Activated CD8-positive, alpha-beta T cell treated with anti-CD3 and anti-CD28 coated beads, Interleukin-2, amount 10 ng/mL, durations not matched to agents 7 days and 5 days (primary cell): ENCODE results near the gene ALOX12B. TPM values are rescaled to one million over a fixed set of nuclear protein-coding genes. Genes with fewer than 3 reads are reported as not detected.
A peak's percentile ranks its signal among the peaks of the same experiment; 100 is the strongest.
"Not testable (repeated sequence)": the region's sequence is repeated elsewhere in the genome, so short reads cannot be mapped to it uniquely, and the experiment has no call there.

Source experiments
- ATAC-seq: fragments of 150-1000 bp; cut with Tn5 transposase; one replicate; pipeline ENCODE4 v1.10.0; 2021; ENCODE audit warnings: moderate library complexity
- CTCF ChIA-PET: fragments of 350-600 bp; sonication (Branson Sonifier 250); formaldehyde crosslinking; loops from one replicate; lab custom pipeline; 2021; ENCODE audit warnings: antibody characterized with exemption; lab: Charles Lee
- POLR2A ChIA-PET: fragments of 350-600 bp; sonication (Branson Sonifier 250); formaldehyde crosslinking; loops from one replicate; lab custom pipeline; 2021; ENCODE audit warnings: antibody characterized with exemption; lab: Charles Lee
- DNase-seq: peaks from one replicate; pipeline ENCODE4 v3.0.0-alpha.2; 2020
- H3K27ac Mint-ChIP-seq: one replicate; pipeline ENCODE4 v1.8.0; 2021; ENCODE audit warnings: mild to moderate bottlenecking, mixed read lengths
- H3K27me3 Mint-ChIP-seq: one replicate; pipeline ENCODE4 v1.8.0; 2021; ENCODE audit warnings: low read depth, mixed read lengths
- H3K36me3 Mint-ChIP-seq: one replicate; pipeline ENCODE4 v1.8.0; 2021; ENCODE audit warnings: low read depth, mixed read lengths
- H3K4me1 Mint-ChIP-seq: one replicate; pipeline ENCODE4 v1.8.0; 2021; ENCODE audit warnings: low read depth, mixed read lengths
- H3K4me3 Mint-ChIP-seq: one replicate; pipeline ENCODE4 v1.8.0; 2021; ENCODE audit warnings: mild to moderate bottlenecking, mixed read lengths
- H3K9me3 Mint-ChIP-seq: one replicate; pipeline ENCODE4 v1.8.0; 2022; ENCODE audit warnings: mixed read lengths; ENCODE audit not compliant: insufficient read depth
- microRNA-seq: library from miRNA; unstranded; fragments of <30 nt; microRNA quantifications from one replicate; pipeline ENCODE4 v1.2.0, GENCODE V29; 2022
- total RNA-seq, 2 experiments: library from RNA; stranded (reverse); gene quantifications; one replicate each; pipeline ENCODE4 v1.2.3, GENCODE V29; 2021

Gene ALOX12B
- total RNA-seq, 2 experiments from 2014 or later = 0.26 to 0.47 TPM

- Mint-ChIP-seq H3K9me3 (no peaks in the 10 kb centered on the region), H3K27me3 (peaks cover 34% of the 10 kb centered on the region), H3K4me3 (no peak within 1 kb of the TSS), H3K27ac (no peak within 1 kb of the TSS), H3K36me3 (no peaks in the 10 kb centered on the region), H3K4me1 (peaks cover 3% of the 10 kb centered on the region)
- ChIA-PET CTCF (interaction anchor here (3.3 to 6.5 kb wide), 3 partner anchors 13 to 22 kb away, joined by 18 to 86 read pairs (median 57); no protein-coding TSS in a partner anchor), POLR2A (no interaction called here)
- no peak for DNase-seq
- peak; percentile 56 for ATAC-seq
Observed at GRCh38 chr17:8038954-8039610, 48.4 kb downstream of the ALOX12B start, which contains the start of gene ALOX15B. TSS of gene ALOX15B (plus strand) at chr17:8039059. CDS start at chr17:8039156, 97 bp downstream.

DNA sequence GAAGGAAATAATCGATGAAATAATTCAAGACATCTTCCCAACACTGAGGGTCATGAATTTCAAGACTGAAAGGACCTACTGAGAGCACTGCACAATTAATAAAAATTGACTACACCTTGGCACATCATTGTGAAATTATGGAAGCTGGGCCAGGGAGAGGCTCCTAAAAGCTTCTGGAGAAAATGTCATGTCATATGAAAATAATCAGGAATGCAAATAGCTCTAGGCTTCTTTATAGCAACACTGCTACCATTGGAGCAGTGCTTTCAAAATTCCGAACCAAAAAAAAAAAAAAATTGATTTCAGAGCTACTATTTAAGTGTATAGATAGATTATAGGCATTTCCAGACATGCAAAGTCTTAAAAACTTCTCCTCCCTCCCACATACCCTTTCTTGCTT is 55.1 kb downstream of the ALOX12B start:
- H3K27ac Mint-ChIP-seq = no peak overlapping the region
- POLR2A ChIA-PET = no interaction called here
- DNase-seq = no peak
- no peaks in the 10 kb centered on the region for H3K9me3 Mint-ChIP-seq
- H3K27me3 Mint-ChIP-seq = peaks cover 41% of the 10 kb centered on the region
- no peak for ATAC-seq
- no peaks in the 10 kb centered on the region for H3K4me1 Mint-ChIP-seq
- H3K36me3 Mint-ChIP-seq = no peaks in the 10 kb centered on the region
- CTCF ChIA-PET = interaction anchor here (0.7 to 2.9 kb wide), 5 partner anchors 9 to 310 kb away, joined by 3 to 11 read pairs (median 3); no protein-coding TSS in a partner anchor
- no peak overlapping the region for H3K4me3 Mint-ChIP-seq

DNA sequence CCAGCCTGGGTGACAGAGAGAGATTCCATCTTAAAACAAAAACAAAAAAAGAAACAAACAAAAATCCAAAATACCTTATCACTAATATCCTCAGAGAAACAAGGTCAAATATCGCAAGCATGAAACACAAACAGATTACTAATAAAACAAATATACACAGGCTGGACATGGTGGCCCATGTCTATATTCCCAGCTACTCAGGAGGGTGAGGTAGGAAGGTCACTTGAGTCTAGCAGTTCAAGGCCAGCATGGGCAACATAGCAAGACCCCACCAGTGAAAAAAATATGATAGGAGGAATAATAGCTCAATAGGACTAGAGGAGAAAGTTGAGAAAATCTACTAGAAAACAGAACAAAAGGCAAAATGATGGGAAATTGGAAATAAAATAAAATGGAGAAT is 55.6 kb downstream of the ALOX12B start:
- no peak for DNase-seq
- no peaks in the 10 kb centered on the region for H3K36me3 Mint-ChIP-seq
- H3K9me3 Mint-ChIP-seq = no peaks in the 10 kb centered on the region
- no peak for ATAC-seq
- no peak overlapping the region for H3K4me3 Mint-ChIP-seq
- peaks cover 43% of the 10 kb centered on the region for H3K27me3 Mint-ChIP-seq
- H3K4me1 Mint-ChIP-seq = no peaks in the 10 kb centered on the region
- CTCF ChIA-PET = interaction anchor here (0.7 to 2.9 kb wide), 4 partner anchors 9 to 310 kb away, joined by 3 to 11 read pairs (median 4); no protein-coding TSS in a partner anchor
- POLR2A ChIA-PET = no interaction called here
- H3K27ac Mint-ChIP-seq = no peak overlapping the region

GRCh38 chr17:8031261-8031661 is 56.3 kb downstream of the ALOX12B start:
- H3K9me3 Mint-ChIP-seq = no peaks in the 10 kb centered on the region
- ChIA-PET POLR2A (no interaction called here), CTCF (interaction anchor here (1.1 to 2.9 kb wide), 3 partner anchors 10 to 29 kb away, joined by 3 to 11 read pairs (median 4); no protein-coding TSS in a partner anchor)
- no peaks in the 10 kb centered on the region for H3K4me1 Mint-ChIP-seq
- no peak for DNase-seq
- no peak overlapping the region for H3K27ac Mint-ChIP-seq
- no peaks in the 10 kb centered on the region for H3K36me3 Mint-ChIP-seq
- peaks cover 43% of the 10 kb centered on the region for H3K27me3 Mint-ChIP-seq
- no peak for ATAC-seq
- H3K4me3 Mint-ChIP-seq = no peak overlapping the region

GRCh38 chr17:8029121-8029520 is 58.4 kb downstream of the ALOX12B start:
- Mint-ChIP-seq H3K27me3 (peaks cover 36% of the 10 kb centered on the region), H3K36me3 (no peaks in the 10 kb centered on the region), H3K4me1 (no peaks in the 10 kb centered on the region), H3K4me3 (no peak overlapping the region), H3K9me3 (no peaks in the 10 kb centered on the region), H3K27ac (no peak overlapping the region)
- ATAC-seq (no peak), DNase-seq (no peak)
- POLR2A ChIA-PET = no interaction called here
- CTCF ChIA-PET = interaction anchor here (1.3 kb wide), 1 partner anchor 8 kb away, joined by 3 read pairs; no protein-coding TSS in a partner anchor

DNA sequence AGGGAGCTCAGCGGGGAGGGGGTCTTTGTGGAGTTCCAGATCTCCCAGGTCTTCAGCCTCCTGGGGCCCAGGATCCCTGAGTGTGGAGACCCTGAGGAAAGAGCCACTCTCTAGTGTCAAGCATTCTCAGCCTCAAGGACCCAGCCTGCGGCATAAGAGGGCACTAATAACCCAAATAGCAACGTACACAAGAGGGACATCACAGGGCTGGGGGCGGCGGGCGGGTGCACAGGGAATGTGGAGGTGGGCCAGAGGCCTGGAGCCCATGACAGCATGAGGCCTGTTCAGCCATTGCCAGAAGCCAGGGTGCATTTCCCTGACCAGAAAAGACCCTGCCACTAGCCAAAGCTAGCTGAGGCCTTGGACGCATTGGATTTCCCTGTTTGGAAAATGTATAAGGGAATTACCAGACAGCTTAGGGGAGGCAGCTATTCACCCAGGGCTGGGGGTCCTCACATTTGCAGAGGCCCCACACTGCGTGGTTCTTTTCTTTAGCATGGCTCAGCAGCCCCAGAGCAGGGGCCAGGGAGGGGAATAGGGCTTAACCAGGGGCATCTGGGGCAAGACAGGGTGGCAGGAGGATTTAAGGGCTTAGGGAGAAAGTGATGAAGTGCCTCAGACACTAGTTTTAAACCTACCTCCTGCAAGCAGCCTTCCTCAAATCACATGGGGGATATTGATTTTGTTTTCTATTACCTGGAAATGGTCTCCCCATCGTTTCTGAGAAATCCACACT is 62.2 kb downstream of the ALOX12B start:
- Mint-ChIP-seq H3K27ac (no peak overlapping the region), H3K4me1 (no peaks in the 10 kb centered on the region), H3K4me3 (no peak overlapping the region), H3K27me3 (peaks cover 24% of the 10 kb centered on the region), H3K36me3 (no peaks in the 10 kb centered on the region), H3K9me3 (no peaks in the 10 kb centered on the region)
- no peak for ATAC-seq
- ChIA-PET POLR2A (no interaction called here), CTCF (interaction anchor here (1.2 to 4.8 kb wide), 4 partner anchors 7 to 35 kb away, joined by 3 to 18 read pairs (median 12); no protein-coding TSS in a partner anchor)
- no peak for DNase-seq

DNA sequence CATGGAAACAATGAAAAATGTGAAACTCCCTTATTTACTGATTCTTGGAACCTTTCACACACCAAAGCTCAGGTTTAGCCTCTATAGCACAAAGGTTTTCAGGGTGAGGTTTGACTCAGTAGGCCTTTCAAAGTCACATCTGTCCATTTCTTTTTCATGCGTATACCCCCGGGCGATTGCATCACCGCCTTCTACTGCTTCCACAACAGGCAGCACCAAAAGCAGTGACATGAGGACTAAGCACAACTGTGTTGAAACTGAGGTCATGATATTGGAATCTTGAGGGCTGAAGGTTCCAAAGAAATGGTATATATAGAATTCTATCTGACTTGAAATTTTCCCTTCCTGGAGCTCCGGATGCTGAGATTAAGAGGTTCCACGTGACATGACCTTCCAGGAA is 63.4 kb downstream of the ALOX12B start:
- DNase-seq, H3K4me1 Mint-ChIP-seq, H3K27ac Mint-ChIP-seq, H3K4me3 Mint-ChIP-seq, H3K9me3 Mint-ChIP-seq, ATAC-seq, H3K36me3 Mint-ChIP-seq, POLR2A ChIA-PET: not testable (repeated sequence)
- H3K27me3 Mint-ChIP-seq = peaks cover 32% of the 10 kb centered on the region
- CTCF ChIA-PET = interaction anchor here (0.8 to 4.8 kb wide), 3 partner anchors 17 to 50 kb away, joined by 3 to 18 read pairs (median 3); no protein-coding TSS in a partner anchor

Small RNAs within 50 kb of the gene (microRNA-seq; reads per million reads assigned to microRNA genes)
- not detected for gene MIR4314

Other genes with a start within 250 kb of the ALOX12B start
- 1 to 10 TPM in 1 of 2 experiments, under 1 TPM in 1; 0.87 to 1.2 TPM for gene TMEM88, start 232.7 kb downstream of the ALOX12B start, total RNA-seq
- 10 to 100 TPM; 92.7 to 93.1 TPM for gene NAA38, start 230.2 kb downstream of the ALOX12B start, total RNA-seq
- gene CYB5D1, start 229.7 kb downstream of the ALOX12B start, total RNA-seq = 10 to 100 TPM in 1 of 2 experiments, 1 to 10 TPM in 1; 9.8 to 11.2 TPM
- 100 to 1,000 TPM; 125 to 129 TPM for gene CHD3, start 198.9 kb downstream of the ALOX12B start, total RNA-seq
- 1 to 10 TPM; 4.2 TPM for gene RNF227, start 171.4 kb downstream of the ALOX12B start, total RNA-seq
- 10 to 100 TPM in 1 of 2 experiments, 1 to 10 TPM in 1; 8.8 to 10.3 TPM for gene KCNAB3, start 157.9 kb downstream of the ALOX12B start, total RNA-seq
- gene TRAPPC1, start 155.8 kb downstream of the ALOX12B start, total RNA-seq = 100 to 1,000 TPM; 248 to 278 TPM
- gene CNTROB, start 155.5 kb downstream of the ALOX12B start, total RNA-seq = 10 to 100 TPM; 66.7 to 76.5 TPM
- not detected for gene GUCY2D, start 85.1 kb downstream of the ALOX12B start, total RNA-seq
- gene ALOX15B, start 48.7 kb downstream of the ALOX12B start, total RNA-seq = not detected
- not detected for gene ALOXE3, start 30.8 kb upstream of the ALOX12B start, total RNA-seq
- under 1 TPM in 1 of 2 experiments, not detected in 1; 0.29 TPM for gene HES7, start 36.4 kb upstream of the ALOX12B start, total RNA-seq
- gene PER1, start 64.7 kb upstream of the ALOX12B start, total RNA-seq = 10 to 100 TPM; 35.0 to 38.1 TPM
- 10 to 100 TPM; 56.3 to 56.7 TPM for gene VAMP2, start 75.2 kb upstream of the ALOX12B start, total RNA-seq
- 10 to 100 TPM; 39.6 to 44.1 TPM for gene TMEM107, start 88.7 kb upstream of the ALOX12B start, total RNA-seq
- 10 to 100 TPM; 12.7 TPM for gene BORCS6, start 102.5 kb upstream of the ALOX12B start, total RNA-seq
- 100 to 1,000 TPM; 182 to 210 TPM for gene AURKB, start 122.9 kb upstream of the ALOX12B start, total RNA-seq
- gene CTC1, start 160.3 kb upstream of the ALOX12B start, total RNA-seq = 100 to 1,000 TPM in 1 of 2 experiments, 10 to 100 TPM in 1; 94.8 to 102 TPM
- gene PFAS, start 161.6 kb upstream of the ALOX12B start, total RNA-seq = 10 to 100 TPM; 78.3 to 80.2 TPM
- 10 to 100 TPM; 49.8 to 55.6 TPM for gene RANGRF, start 201.0 kb upstream of the ALOX12B start, total RNA-seq
- 1 to 10 TPM; 8.7 to 9.5 TPM for gene SLC25A35, start 207.7 kb upstream of the ALOX12B start, total RNA-seq
- gene ARHGEF15, start 222.5 kb upstream of the ALOX12B start, total RNA-seq = not detected